GM12873 (cell line): ENCODE measurements around the gene PPP1R1A.

Experiments used
- CTCF ChIP-seq: IDR thresholded peaks from 2 replicates; pipeline ENCODE4 v1.5.1; 2012; ENCODE audit warnings: low read depth, mild to moderate bottlenecking, moderate library complexity, low read length, control low read depth; ENCODE audit not compliant: insufficient read depth; ENCODE audit errors: missing control alignments

Gene PPP1R1A

DNA sequence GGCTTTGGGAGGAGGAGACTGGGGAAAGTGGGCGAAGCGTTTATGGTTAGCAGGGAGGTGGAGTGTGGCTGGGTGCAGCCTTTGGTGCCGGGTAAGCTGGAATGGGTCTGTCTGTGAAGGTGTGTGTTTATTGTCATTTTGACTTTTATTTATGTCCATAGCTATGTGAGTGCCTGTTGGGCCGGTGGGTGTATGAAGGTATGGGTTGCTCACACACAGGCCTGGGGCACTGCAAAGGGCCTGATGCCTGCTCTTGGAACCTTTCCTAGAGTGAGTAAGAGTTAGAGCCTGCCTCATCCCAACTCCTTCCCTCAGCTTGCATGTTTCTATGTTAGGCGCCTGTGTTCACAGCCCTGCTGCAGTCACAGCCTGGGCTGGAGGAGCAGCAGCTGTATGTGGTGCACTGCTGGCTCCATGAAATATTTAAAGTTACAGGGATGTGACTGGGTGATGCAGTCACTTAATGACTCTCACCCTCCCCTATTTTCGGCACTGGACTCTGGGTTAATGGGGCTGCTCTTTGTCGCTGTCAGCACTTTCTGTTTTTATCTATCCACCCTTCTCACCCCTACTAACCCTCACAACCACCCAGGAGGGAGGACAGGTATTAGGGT, 2.6 kb upstream of the PPP1R1A start:
- TF ChIP-seq CTCF: no peak

- TF ChIP-seq CTCF: no peak
Measured at GRCh38 chr12:54589964-54590363, 1.5 kb upstream of the PPP1R1A start.

- TF ChIP-seq CTCF: no peak
Measured at GRCh38 chr12:54588890-54589267, 420 bp upstream of the PPP1R1A start.

DNA sequence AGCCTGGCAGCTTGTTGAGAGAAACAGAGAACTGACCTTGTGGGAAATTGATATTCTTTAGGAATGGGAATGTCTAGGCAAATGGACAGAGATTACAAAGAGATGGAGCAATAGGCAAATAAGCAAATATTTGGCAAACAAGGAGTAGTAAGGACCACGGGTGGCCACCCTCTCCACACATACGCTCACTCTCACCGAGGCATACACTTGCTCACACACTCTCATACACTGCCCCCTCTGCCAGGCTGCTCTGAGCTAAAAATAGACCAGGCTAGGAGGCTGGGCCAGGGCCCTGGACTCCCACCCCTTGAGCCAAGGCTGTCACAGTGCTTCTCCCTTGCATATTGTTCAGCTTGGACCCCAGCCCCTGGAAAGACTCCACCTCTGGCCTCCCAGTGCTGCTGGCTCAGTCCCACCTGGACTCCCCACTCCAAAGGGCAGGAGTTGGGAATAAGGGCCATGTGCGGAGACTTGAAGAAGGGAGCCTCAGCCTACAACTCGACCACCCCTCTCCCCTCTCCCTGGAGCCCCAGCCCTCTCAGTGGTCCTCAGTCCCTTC, 1.1 kb downstream of the PPP1R1A start:
- TF ChIP-seq CTCF: no peak

GRCh38 chr12:54586620-54587019, 1.8 kb downstream of the PPP1R1A start:
- no peak for TF ChIP-seq CTCF

DNA sequence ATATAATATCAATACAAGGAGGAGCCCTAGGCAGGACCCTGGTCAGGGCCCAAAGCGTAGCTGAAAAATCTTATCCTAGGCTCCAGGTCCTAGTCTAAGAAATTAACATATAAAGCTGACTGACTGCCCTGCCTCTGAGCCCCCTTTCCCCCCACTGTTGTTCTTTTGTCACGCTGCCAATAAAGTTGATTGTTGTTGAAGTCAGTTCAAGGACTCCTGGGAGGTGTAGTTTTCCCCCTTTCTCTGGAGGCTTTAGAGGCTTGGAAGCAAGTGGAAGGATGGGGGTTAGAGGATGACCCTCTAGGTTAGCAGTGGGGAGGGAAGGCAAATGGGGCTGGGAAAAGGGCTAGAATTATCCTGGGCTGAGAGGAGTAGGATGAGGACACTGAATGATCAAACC, 3.2 kb downstream of the PPP1R1A start:
- no peak for TF ChIP-seq CTCF

DNA sequence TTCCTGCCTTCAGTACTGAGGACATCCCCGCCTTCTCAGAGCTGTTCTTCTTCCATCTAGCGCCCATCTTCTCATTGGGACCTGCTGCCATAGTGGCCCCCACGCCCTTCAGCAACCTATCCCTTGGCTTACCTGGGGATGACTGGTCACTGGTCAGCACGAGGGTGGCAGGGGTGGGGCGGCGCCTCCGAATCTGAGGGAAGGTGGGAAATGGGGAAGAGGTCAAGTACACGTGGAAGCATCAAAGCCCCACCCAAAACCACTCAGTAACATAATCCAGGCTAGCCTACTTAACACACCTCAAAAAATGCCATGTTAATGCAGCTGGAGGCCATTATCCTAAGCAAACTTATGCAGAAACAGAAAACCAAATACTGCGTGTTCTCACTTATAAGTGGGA, 4.3 kb downstream of the PPP1R1A start:
- no peak for TF ChIP-seq CTCF
